GM12872 (cell line): ENCODE data around the gene CALHM6.

Experiments used
- TF ChIP-seq, protein P1 (sequence below): IDR thresholded peaks from 3 replicates; pipeline ENCODE4 v1.5.1; 2011; ENCODE audit warnings: low read depth, mild to moderate bottlenecking, low read length, moderate library complexity; ENCODE audit not compliant: insufficient read depth

Gene CALHM6

DNA sequence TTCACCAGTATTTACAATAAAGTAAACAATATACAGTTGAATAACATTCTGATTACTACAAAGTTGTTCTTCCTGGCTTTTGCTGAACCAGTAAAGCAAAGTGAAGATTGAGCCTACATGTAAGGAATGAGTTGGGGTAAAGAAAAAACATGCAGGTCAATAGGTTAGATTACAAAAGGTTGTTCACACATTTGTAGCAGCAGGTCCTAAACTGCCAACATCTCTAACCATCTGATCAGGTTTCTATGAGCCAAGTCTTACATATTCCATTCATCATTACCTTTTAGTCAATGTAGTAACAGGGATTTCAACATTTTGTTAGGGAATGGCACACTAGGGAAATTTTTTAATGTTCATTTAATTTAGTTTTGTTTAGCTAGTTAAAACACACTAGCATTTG is 9.3 kb upstream of the CALHM6 start:
- TF ChIP-seq, protein P1, sequence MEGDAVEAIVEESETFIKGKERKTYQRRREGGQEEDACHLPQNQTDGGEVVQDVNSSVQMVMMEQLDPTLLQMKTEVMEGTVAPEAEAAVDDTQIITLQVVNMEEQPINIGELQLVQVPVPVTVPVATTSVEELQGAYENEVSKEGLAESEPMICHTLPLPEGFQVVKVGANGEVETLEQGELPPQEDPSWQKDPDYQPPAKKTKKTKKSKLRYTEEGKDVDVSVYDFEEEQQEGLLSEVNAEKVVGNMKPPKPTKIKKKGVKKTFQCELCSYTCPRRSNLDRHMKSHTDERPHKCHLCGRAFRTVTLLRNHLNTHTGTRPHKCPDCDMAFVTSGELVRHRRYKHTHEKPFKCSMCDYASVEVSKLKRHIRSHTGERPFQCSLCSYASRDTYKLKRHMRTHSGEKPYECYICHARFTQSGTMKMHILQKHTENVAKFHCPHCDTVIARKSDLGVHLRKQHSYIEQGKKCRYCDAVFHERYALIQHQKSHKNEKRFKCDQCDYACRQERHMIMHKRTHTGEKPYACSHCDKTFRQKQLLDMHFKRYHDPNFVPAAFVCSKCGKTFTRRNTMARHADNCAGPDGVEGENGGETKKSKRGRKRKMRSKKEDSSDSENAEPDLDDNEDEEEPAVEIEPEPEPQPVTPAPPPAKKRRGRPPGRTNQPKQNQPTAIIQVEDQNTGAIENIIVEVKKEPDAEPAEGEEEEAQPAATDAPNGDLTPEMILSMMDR: no peak

DNA sequence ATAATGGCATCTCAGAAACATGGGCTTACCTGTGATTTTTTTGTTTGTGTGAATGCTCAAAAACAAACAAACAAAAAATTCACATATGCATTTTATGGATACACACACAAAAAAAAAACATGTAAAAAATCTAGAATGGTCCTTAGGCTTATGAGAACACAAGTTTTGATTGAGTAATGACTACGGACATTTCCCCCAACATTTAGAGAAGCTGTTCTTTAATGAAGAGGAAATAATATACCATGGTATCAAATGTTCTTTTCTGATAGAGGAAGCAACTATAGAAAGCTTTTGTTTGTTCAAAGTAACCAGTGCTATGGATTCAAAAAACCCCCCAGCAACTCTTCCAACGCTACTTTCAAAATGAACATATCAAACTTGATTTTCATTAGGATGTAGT is 8.6 kb upstream of the CALHM6 start:
- TF ChIP-seq, protein P1: no peak

DNA sequence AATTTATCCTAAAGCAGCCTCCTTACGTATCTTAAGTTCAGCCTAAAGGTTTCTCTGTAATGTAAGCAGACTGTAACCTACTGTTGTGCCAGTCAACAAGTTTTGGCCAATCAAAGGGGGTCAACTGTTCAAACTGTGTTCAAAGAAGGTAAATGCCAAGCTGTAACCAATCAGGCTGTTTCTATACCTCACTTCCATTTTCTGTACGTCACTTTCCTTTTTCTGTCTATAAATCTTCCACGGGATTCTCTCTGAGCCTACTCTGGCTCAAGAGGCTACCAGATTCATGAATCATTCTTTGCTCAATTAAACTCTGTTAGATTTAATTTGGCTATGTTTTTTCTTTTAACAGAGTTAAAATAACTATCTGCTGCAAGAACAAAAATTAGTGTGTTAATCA is 5.1 kb upstream of the CALHM6 start:
- TF ChIP-seq, protein P1: no peak

DNA sequence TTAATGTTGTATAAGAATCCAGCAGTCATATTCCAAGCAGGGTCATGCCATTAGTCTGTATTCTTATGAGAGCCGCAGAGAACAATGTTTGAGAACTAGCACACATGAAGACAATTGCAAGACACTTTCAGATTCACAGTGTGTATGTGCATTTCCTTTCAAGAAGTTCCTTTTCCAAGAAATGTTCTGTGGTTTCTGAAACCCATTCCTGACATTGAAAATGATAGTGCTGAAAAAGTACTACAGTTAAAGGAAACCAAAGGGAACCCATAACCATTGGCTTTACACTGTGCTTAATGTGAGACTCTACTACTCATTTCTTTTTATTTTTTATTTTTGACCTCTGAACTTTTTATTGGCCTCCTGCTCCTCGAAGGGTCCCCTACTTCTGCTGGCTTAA is 4.2 kb upstream of the CALHM6 start:
- TF ChIP-seq, protein P1: no peak

DNA sequence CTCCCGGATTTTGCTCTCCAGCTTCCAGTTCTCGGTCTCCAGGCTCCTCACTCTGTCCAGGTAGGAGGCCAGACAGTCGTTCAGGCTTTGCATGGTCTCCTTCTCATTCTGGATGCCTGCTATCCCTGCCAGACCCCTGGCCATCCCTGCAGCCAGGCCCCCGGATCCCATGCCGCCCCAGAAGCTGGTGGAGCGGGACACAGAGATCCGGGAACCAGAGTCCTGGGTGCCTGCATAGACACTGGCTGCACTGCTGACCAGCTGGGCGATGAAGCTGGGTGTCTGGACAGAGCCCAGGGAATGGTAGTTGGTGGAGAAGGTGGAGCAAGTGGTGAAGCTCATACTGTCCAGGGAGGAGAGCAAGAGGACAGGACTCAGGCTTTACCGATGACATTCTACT is 2.9 kb upstream of the CALHM6 start:
- TF ChIP-seq, protein P1: no peak

DNA sequence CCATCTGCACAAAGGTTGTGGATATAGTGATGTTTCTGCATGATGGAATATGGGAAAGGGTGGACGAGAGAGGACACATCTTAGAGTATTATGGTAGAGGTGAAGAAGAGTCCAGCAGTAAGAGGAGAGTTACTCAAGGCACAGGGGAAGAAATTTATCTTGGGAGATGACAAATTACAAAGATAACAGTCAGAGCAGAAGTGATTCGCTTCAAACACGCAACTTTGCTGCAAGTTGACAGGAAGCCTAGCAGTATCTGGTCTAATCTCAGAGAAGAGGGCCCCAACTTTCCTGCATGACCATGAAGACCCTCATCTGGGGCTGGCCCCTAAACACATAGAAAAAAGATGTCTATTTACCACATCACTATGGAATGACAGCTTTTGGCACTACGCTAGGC is 1.2 kb upstream of the CALHM6 start:
- TF ChIP-seq, protein P1: no peak

DNA sequence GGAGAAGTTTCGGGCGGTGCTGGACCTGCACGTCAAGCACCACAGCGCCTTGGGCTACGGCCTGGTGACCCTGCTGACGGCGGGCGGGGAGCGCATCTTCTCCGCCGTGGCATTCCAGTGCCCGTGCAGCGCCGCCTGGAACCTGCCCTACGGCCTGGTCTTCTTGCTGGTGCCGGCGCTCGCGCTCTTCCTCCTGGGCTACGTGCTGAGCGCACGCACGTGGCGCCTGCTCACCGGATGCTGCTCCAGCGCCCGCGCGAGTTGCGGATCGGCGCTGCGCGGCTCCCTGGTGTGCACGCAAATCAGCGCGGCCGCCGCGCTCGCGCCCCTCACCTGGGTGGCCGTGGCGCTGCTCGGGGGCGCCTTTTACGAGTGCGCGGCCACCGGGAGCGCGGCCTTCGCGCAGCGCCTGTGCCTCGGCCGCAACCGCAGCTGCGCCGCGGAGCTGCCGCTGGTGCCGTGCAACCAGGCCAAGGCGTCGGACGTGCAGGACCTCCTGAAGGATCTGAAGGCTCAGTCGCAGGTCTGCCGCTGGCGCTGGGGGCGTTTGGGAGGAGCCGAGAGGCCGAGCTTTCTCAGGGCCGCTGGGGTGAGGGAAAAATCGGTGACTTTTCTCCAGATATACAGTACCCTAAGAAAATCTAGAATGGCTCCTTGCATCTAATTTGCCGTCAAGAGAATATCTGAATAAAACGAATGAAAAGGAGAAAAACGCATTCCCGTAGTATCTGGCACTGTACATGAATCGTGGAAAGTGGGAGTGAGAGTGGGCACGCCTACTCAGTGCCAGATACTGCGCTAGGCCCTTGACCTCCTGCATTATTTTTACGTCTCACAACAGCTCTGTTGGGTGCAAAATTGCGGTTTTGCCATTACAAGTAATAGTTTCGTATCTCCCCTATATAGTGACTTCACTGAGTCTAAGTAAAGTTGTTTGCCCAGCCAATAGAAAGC is 1.0 kb downstream of the CALHM6 start:
- TF ChIP-seq, protein P1: 0 out of 3 replicates have a peak, but pooled peaks have one; percentile 6
